T-helper 1 cell (primary cell): ENCODE measurements around the gene LRR1.
A peak's percentile ranks its signal among the peaks of the same experiment; 100 is the strongest.
"Not testable (repeated sequence)": the region's sequence is repeated elsewhere in the genome, so short reads cannot be mapped to it uniquely, and the experiment has no call there.

Experiments
- DNase-seq, 5 donors: peaks; one replicate each; pipeline ENCODE4 v3.0.0-alpha.2; 2012 to 2020

The LRR1 gene

GRCh38 chr14:49634547-49635334 is 36.0 kb downstream of the LRR1 start, which contains the start of gene DNAAF2:
Gene DNAAF2 (minus strand): TSS chr14:49635244. CDS start chr14:49635149, 95 bp downstream.
- peak; percentile 44 to 71 (median 62) for DNase-seq

DNA sequence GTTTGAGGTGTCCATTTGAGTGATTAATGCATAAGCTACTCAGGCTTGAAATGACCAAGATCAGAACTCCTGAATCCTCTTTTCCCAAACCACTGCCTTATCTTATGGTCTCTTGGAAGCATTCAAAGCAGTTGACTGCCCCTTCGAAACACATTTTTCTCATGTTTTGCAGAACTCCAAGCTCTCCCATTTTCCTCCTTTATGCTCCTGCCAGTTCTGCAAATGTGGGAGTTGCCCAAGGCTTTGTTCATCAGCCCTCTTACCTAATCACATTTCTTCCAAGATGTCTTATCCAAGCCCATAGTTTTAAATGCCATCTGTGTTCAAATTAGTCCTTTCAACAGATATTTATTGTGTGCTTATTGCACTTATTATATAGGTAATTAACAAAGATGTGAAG is 38.1 kb downstream of the LRR1 start:
- no peak for DNase-seq

DNA sequence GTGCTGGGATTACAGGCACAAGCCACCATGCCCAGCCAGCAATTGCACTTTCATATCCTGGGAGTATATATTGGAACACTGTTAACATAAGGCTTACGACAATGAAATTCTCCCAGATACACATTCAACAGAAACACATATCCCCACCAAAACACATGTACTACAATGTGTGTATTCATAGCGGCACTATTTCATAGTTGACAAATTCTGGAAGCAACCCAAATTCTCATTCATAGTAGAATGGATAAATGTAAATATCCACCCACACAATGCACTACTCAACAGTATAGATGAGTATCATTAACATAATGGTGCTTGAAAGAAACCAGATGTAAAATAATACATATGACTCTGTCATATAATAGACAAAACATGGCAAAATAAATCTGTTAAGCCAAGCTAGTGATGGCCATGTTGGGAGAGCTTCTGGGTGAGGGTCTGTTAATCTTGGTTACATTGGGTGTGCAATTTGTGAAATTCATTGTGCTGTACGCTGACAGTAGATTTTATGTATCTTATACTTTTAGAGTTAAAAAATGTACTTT is 38.9 kb downstream of the LRR1 start:
- no peak for DNase-seq

DNA sequence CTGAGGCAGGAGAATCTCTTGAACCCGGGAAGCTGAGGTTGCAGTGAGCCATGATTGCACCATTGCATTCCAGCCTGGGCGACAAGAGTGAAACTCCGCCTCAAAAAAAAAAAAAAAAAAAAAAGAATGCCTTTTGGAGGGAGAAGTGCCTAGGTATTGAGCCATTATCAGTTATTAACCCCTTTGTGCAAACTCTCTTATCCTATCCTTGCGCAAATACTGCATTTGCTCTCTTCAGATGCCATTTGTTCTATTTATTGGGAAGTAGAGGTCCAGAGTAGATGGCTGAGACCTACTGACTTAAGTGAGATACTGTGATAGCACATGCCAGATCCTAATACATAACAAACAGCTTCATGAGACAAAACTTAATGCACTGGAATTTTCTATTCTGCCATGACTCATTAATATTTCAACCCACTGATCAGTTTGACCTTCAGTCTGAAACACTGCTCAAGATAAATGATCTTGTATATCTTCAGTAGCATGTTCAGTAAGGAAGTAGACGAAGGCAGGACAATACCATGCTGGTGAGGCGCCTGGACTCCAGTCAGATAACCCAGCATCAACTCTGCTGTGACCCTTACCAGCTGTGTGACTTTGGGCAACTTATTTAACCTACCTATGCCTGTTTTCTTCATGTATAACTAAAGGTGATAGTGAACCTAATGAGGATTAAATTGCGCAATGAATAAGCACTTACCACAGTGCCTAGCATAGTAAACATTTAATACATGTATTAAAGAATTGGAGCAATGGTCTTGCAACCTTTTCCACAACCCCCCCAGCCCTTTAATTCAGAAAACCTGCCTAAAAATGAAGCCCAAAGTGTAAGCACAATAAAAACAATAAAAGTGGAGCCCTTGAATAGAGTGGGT is 42.0 kb downstream of the LRR1 start:
- no peak for DNase-seq

DNA sequence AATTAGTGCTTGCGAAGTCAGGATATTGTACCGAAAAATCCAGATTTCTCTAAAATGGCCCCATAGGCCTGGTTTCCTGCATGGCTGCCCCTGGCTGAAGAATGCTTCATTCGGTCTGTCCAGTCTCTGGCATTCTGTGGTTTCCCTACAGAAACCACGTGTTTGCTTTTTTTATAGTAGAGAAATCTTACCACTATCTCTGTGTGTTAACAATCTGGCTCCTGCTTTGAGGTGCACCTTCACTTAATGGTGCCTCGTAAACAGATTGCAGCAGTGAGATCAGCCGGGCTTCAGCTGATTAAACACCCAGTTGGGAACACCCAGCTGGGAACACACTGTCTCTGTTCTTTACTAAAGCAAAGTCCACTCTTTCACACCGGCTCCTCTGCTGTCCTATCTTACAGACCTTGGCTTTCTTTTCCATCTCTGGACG is 43.0 kb downstream of the LRR1 start:
- no peak for DNase-seq

DNA sequence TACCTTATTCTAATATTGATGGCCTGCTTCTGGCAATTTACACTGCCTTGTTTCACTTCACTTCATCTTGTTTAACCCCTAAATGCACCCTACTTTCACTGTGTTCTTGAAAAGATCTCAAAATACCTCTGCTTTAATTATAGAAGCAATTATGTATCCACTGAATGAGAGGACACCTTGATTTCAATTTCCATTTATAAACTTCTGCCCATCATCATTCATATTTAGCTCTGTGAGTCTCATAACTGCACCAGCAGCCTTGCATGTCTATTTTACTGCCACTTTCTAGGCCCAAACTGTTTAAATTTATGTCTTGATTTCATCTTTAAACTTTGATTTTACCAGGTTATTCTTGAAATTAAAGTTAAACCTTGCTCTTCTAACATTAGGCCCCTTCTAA is 43.4 kb downstream of the LRR1 start:
- no peak for DNase-seq

DNA sequence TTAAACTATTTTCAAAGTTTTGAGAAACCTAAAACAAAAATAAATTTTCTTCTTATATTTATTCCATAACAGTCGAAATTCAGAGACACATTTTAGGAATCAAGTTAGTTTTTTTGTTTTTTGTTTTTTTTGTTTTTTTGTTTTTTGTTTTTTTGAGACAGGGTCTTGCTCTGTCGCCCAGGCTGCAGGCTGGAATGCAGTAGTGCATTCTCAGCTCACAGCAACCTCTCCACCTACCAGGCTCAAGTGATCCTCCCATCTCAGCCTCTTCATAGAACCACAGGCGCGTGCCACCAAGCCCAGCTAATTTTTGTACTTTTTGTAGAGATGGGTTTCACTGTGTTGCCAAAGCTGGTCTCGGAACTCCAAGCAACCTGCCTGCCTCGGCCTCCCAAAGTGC is 54.8 kb downstream of the LRR1 start:
- no peak for DNase-seq

- DNase-seq: no peak
These were observed 55.8 kb downstream of the LRR1 start for GRCh38 chr14:49654511-49654910.

GRCh38 chr14:49657500-49657899 is 58.8 kb downstream of the LRR1 start:
- DNase-seq: not testable (repeated sequence)

- DNase-seq: no peak
These were observed 61.1 kb downstream of the LRR1 start for GRCh38 chr14:49659526-49660455.
